Measurements from ENCODE around the gene LIPM.
A peak's percentile ranks its signal among the peaks of the same experiment; 100 is the strongest.
"Not testable (repeated sequence)": the region's sequence is repeated elsewhere in the genome, so short reads cannot be mapped to it uniquely, and the experiment has no call there.

LIPM gene

GRCh38 chr10:88803641-88804040 is 1.1 kb downstream of the LIPM start:
- DNase-seq (ENCODE audit: low read depth in 2 of 2), result no peak

GRCh38 chr10:88804083-88804812 is 1.7 kb downstream of the LIPM start:
- no peak for DNase-seq (ENCODE audit: low read depth in 2 of 2)

GRCh38 chr10:88805361-88805760 is 2.8 kb downstream of the LIPM start:
- DNase-seq (ENCODE audit: low read depth in 2 of 2), result no peak

- DNase-seq (ENCODE audit: low read depth in 2 of 2), result no peak
Measured at GRCh38 chr10:88805924-88806323, 3.4 kb downstream of the LIPM start.

GRCh38 chr10:88809621-88810020 is 7.1 kb downstream of the LIPM start:
- no peak for DNase-seq (ENCODE audit: low read depth in 2 of 2)

GRCh38 chr10:88810196-88810961 is 7.8 kb downstream of the LIPM start:
- DNase-seq (ENCODE audit: low read depth in 2 of 2), result peak; percentile 29 to 32

- DNase-seq (ENCODE audit: low read depth in 2 of 2), result no peak
Measured at GRCh38 chr10:88813200-88813599, 10.7 kb downstream of the LIPM start.

GRCh38 chr10:88819290-88819689 is 16.8 kb downstream of the LIPM start:
- DNase-seq (ENCODE audit: low read depth in 2 of 2), result peak; percentile 13 to 18

GRCh38 chr10:88820748-88821401 is 18.3 kb downstream of the LIPM start:
- DNase-seq (ENCODE audit: low read depth in 2 of 2), result peak; percentile 72

GRCh38 chr10:88826388-88826787 is 23.9 kb downstream of the LIPM start:
- no peak for DNase-seq (ENCODE audit: low read depth in 2 of 2)

GRCh38 chr10:88827671-88828070 is 25.1 kb downstream of the LIPM start:
- no peak for DNase-seq (ENCODE audit: low read depth in 2 of 2)

- no peak for DNase-seq (ENCODE audit: low read depth in 2 of 2)
Measured at GRCh38 chr10:88828310-88828709, 25.8 kb downstream of the LIPM start.

GRCh38 chr10:88830643-88831268 is 28.2 kb downstream of the LIPM start:
- no peak for DNase-seq (ENCODE audit: low read depth in 2 of 2)

- DNase-seq (ENCODE audit: low read depth in 2 of 2), result no peak
Measured at GRCh38 chr10:88831709-88832108, 29.2 kb downstream of the LIPM start.

- DNase-seq (ENCODE audit: low read depth in 2 of 2), result no peak
Measured at GRCh38 chr10:88832376-88832775, 29.8 kb downstream of the LIPM start.

GRCh38 chr10:88833156-88833555 is 30.6 kb downstream of the LIPM start:
- DNase-seq (ENCODE audit: low read depth in 2 of 2), result no peak

- DNase-seq (ENCODE audit: low read depth in 2 of 2), result no peak
Measured at GRCh38 chr10:88833723-88834122, 31.2 kb downstream of the LIPM start.

- peak; percentile 70 to 73 for DNase-seq (ENCODE audit: low read depth in 2 of 2)
Measured at GRCh38 chr10:88835096-88835909, 32.8 kb downstream of the LIPM start.

GRCh38 chr10:88835910-88836221 is 33.3 kb downstream of the LIPM start:
- no peak for DNase-seq (ENCODE audit: low read depth in 2 of 2)

GRCh38 chr10:88837632-88838031 is 35.1 kb downstream of the LIPM start:
- not testable (repeated sequence) for DNase-seq (ENCODE audit: low read depth in 2 of 2)

GRCh38 chr10:88838766-88839350 is 36.3 kb downstream of the LIPM start:
- DNase-seq (ENCODE audit: low read depth in 2 of 2), result no peak

Measured in fibroblast of skin of left quadriceps (primary cell).